Activated T-helper 1 cell treated with anti-CD3 and anti-CD28 coated beads, Interleukin-12 subunit alpha, Interleukin-12 subunit beta, Interleukin-2, Interleukin-4 antibody, amounts not matched to agents 30 ng/mL and 10 ng/mL and 1 ng/mL, durations not matched to agents 14 hours and 24 hours and 36 hours (primary cell): Measurements from ENCODE around the gene INS. TPM values are rescaled to one million over a fixed set of nuclear protein-coding genes. Genes with fewer than 3 reads are reported as not detected.
"Not testable (repeated sequence)": the region's sequence is repeated elsewhere in the genome, so short reads cannot be mapped to it uniquely, and the experiment has no call there.

ENCODE experiments used
- DNase-seq: peaks from one replicate; pipeline ENCODE4 v3.0.0; 2021; ENCODE audit warnings: low spot score
- H3K27ac Mint-ChIP-seq: one replicate; pipeline ENCODE4 v1.8.0; 2021; ENCODE audit warnings: mild to moderate bottlenecking, mixed read lengths
- H3K27me3 Mint-ChIP-seq: one replicate; pipeline ENCODE4 v1.8.0; 2022; ENCODE audit warnings: mild to moderate bottlenecking, moderate library complexity, mixed read lengths; ENCODE audit not compliant: insufficient read depth
- H3K36me3 Mint-ChIP-seq: one replicate; pipeline ENCODE4 v1.8.0; 2021; ENCODE audit warnings: low read depth, mixed read lengths
- H3K4me1 Mint-ChIP-seq: one replicate; pipeline ENCODE4 v1.8.0; 2021; ENCODE audit warnings: low read depth, mixed read lengths
- H3K4me3 Mint-ChIP-seq: one replicate; pipeline ENCODE4 v1.8.0; 2021; ENCODE audit warnings: mild to moderate bottlenecking, moderate library complexity, mixed read lengths
- H3K9me3 Mint-ChIP-seq: one replicate; pipeline ENCODE4 v1.8.0; 2021; ENCODE audit warnings: mixed read lengths
- intact Hi-C: fragments of 100-400 bp; cut with micrococcal nuclease; formaldehyde crosslinking; loops from one replicate; pipeline ENCODE4 v1.15.1; 2024
- total RNA-seq: library from RNA; stranded (reverse); gene quantifications from 2 replicates; pipeline ENCODE4 v1.2.3, GENCODE V29; 2022

INS gene
- total RNA-seq, 1 donor from 2014 or later, result not detected

DNA sequence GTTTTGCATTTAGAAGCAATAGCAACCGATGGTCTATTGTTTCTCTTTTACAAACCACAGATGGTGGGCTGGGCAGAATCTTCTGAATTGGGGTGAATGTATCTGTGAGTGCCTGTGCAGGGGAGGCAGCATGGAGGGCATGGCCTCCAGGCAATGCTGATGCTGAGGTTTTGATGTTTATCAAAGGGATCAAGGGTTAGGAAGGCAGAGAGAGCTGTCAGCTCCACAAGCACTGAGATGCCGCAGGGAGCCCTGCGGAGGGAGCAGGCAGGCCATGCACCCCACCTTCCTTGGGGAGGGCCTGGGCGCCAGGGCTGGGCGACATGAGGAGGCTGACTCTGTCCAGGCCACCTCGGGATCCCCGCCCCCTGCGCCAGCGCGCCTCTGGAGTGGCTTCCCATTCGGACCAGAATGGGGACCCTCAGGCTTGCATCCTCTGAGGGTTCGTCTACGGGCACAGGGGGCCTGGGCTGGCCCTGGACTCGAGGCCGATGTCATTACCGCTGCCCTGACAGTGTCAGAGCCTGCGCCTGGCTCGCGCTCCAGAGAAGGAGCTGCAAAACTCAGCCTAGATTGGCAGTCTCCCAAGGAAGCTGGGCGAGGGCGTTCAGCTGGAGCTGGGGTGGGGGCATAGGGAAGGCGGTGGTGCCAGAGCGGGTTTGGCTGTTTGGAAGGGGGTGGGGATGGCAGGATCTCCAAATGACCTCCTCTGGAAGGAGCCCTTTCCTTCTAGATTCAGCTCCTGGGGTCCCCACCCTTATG is 24.5 kb upstream of the INS start:
- Mint-ChIP-seq H3K27ac (no peak overlapping the region), H3K4me1 (no peaks in the 10 kb centered on the region), H3K9me3 (no peaks in the 10 kb centered on the region), H3K36me3 (no peaks in the 10 kb centered on the region), H3K4me3 (no peak overlapping the region), H3K27me3 (peaks cover 7% of the 10 kb centered on the region)
- intact Hi-C loops, result loop anchor here (1.0 kb wide), 1 partner anchor 235 kb away; no protein-coding TSS in a partner anchor
- DNase-seq, result no peak

DNA sequence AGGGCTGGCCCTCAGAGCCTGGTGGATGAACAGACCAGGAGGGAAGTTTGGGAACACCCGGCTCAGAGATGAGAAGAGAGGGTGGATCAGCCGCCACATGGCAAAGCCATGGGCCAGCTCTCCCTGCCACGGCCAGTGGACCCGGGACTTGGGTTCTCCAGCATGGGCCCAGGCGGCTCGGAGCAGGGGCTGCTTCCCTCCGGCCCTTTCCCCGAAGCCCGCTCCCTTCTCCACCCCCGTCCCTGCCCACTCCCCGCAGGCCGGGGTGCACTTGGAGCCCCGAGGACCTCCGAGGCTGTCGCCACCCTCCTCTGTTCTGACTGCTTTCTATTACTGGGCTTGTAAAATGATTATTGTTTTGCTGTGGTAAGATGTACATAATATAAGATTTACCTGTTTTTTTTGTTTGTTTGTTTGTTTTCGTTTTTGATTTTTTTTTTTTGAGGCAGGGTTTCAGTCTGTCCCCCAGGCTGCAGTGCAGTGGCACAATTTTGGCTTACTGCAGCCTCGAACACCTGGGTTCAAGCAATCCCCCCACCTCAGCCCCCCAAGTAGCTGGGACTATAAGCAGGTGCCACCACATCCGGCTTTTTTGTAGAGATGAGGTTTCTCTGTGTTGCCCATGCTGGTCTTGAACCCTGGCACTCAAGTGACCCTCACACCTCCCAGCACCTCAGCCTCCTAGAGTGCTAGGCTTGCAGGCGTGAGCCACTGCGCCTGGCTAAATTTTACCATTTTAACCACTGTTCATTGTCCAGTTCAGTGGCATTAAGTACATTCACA is 21.9 kb upstream of the INS start:
- intact Hi-C loops, result no loop called here
- no peaks in the 10 kb centered on the region for H3K9me3 Mint-ChIP-seq
- H3K4me3 Mint-ChIP-seq, result no peak overlapping the region
- H3K4me1 Mint-ChIP-seq, result no peaks in the 10 kb centered on the region
- peaks cover 5% of the 10 kb centered on the region for H3K27me3 Mint-ChIP-seq
- no peak overlapping the region for H3K27ac Mint-ChIP-seq
- no peaks in the 10 kb centered on the region for H3K36me3 Mint-ChIP-seq
- no peak for DNase-seq

GRCh38 chr11:2182075-2182474 is 21.1 kb upstream of the INS start:
- Mint-ChIP-seq H3K4me1 (no peaks in the 10 kb centered on the region), H3K4me3 (no peak overlapping the region), H3K27ac (no peak overlapping the region), H3K27me3 (peaks cover 5% of the 10 kb centered on the region), H3K9me3 (no peaks in the 10 kb centered on the region), H3K36me3 (no peaks in the 10 kb centered on the region)
- no peak for DNase-seq
- intact Hi-C loops, result no loop called here

- H3K36me3 Mint-ChIP-seq, result no peaks in the 10 kb centered on the region
- no peak overlapping the region for H3K27ac Mint-ChIP-seq
- peaks cover 5% of the 10 kb centered on the region for H3K27me3 Mint-ChIP-seq
- intact Hi-C loops, result no loop called here
- DNase-seq, result no peak
- H3K4me3 Mint-ChIP-seq, result no peak overlapping the region
- H3K9me3 Mint-ChIP-seq, result no peaks in the 10 kb centered on the region
- H3K4me1 Mint-ChIP-seq, result no peaks in the 10 kb centered on the region
Measured at GRCh38 chr11:2180789-2181370, 19.9 kb upstream of the INS start.

DNA sequence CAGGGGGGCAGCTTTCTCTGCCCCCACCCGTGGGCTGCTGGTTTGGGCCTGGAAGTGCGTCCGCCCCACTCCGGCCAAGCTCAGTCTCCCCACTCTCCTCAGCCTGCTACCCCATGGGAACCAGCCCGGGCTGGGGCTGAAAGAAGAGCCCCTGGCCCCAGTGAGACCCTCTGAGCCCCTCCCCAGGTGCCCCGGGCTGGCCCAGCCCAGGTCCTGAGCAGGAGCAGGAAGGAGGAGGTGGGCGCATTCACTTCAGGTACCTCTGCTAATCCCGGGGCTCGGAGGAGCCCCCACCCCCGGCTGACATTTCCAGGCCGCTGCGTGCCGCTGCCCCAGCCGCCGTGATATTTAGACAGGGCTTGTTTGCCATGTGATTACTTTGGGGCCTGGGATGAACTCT is 19.3 kb upstream of the INS start:
- Mint-ChIP-seq H3K4me3 (no peak overlapping the region), H3K27me3 (peaks cover 5% of the 10 kb centered on the region), H3K4me1 (no peaks in the 10 kb centered on the region), H3K9me3 (no peaks in the 10 kb centered on the region), H3K27ac (no peak overlapping the region), H3K36me3 (no peaks in the 10 kb centered on the region)
- intact Hi-C loops, result no loop called here
- DNase-seq, result no peak

DNA sequence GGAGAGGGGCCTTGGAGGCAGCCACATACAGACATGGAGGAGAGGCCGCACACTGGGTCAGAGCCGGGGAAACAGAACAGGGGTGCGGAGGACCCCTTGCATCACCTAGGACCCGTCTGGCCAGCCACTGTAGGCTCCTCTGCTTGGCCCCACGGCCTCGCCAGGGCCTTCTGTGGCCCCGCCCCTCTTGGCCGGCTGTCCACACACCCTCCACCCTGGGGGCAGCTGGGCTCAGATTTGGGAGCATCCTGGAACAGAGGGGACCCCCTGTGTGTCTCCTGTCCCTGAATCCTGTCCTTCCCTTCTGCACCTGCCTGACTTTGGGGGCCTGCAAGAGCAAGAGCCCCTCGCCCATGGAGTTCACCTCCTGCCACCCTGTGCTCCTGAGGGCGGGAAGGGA is 18.5 kb upstream of the INS start:
- Mint-ChIP-seq H3K27ac (no peak overlapping the region), H3K9me3 (no peaks in the 10 kb centered on the region), H3K4me1 (no peaks in the 10 kb centered on the region), H3K36me3 (no peaks in the 10 kb centered on the region), H3K4me3 (no peak overlapping the region), H3K27me3 (peaks cover 2% of the 10 kb centered on the region)
- intact Hi-C loops, result no loop called here
- DNase-seq, result no peak

- Mint-ChIP-seq H3K9me3 (no peaks in the 10 kb centered on the region), H3K27ac (no peak overlapping the region), H3K27me3 (peaks cover 2% of the 10 kb centered on the region), H3K4me3 (no peak overlapping the region), H3K36me3 (no peaks in the 10 kb centered on the region), H3K4me1 (no peaks in the 10 kb centered on the region)
- intact Hi-C loops, result no loop called here
- DNase-seq, result no peak
Measured at GRCh38 chr11:2178906-2179494, 18.0 kb upstream of the INS start.

GRCh38 chr11:2178055-2178773 is 17.2 kb upstream of the INS start:
- H3K27ac Mint-ChIP-seq, H3K4me1 Mint-ChIP-seq, intact Hi-C loops: not testable (repeated sequence)

GRCh38 chr11:2177076-2177475 is 16.1 kb upstream of the INS start:
- Mint-ChIP-seq H3K4me1 (no peaks in the 10 kb centered on the region), H3K27ac (no peak overlapping the region), H3K27me3 (no peaks in the 10 kb centered on the region), H3K4me3 (no peak overlapping the region), H3K9me3 (no peaks in the 10 kb centered on the region), H3K36me3 (no peaks in the 10 kb centered on the region)
- DNase-seq, result no peak
- intact Hi-C loops, result no loop called here

More at GRCh38 chr11:2178055-2178773, 17.2 kb upstream of the INS start:
- not testable (repeated sequence) for H3K9me3 Mint-ChIP-seq, H3K4me3 Mint-ChIP-seq, DNase-seq, H3K27me3 Mint-ChIP-seq, H3K36me3 Mint-ChIP-seq

DNA sequence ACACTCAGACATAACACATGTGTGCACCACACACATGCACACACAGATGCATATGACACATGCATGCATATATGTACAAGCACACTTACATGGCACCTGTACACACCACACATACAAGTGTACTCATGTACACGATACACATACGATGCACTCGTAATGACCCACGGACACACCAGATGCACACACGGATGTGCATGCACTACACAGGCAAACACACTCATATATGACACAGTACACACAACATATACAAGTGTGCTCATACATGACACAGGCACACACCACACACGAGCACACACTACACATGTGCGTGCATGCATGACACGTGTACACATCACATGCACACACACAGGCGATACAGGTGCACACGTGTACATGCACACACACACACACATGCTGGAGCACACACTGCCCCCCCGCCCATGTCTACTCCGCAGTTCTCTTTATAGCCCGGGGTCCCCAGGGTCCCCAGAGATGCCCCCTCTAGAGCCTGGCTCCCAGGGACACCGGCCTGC is 15.4 kb upstream of the INS start:
- Mint-ChIP-seq H3K36me3 (no peaks in the 10 kb centered on the region), H3K4me3 (no peak overlapping the region), H3K27me3 (no peaks in the 10 kb centered on the region), H3K4me1 (no peaks in the 10 kb centered on the region), H3K9me3 (no peaks in the 10 kb centered on the region), H3K27ac (no peak overlapping the region)
- no peak for DNase-seq
- intact Hi-C loops, result no loop called here

DNA sequence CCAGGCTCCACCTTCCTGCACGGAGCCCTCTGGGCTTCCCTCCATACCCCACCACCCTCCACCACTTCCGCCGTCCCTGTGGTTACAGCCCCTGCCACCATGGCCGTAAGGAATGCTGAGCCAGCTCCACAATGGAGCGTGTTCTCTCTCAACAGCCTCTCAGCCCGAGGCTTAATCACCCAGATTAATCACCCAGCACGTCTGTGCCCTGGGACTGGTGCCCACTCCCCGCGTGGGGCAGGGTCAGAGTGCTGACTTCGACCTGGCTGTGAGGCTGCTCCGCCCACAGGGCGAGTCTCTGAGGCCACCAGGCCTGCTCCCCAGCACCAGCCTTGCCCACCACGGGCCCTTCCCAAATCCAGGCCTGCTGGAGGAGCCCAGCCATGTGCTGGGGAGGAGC is 14.7 kb upstream of the INS start:
- no peaks in the 10 kb centered on the region for H3K9me3 Mint-ChIP-seq
- no peaks in the 10 kb centered on the region for H3K4me1 Mint-ChIP-seq
- H3K4me3 Mint-ChIP-seq, result no peak overlapping the region

GRCh38 chr11:2174361-2174760 is 13.4 kb upstream of the INS start:
- no peaks in the 10 kb centered on the region for H3K4me1 Mint-ChIP-seq
- DNase-seq, result no peak
- no peak overlapping the region for H3K27ac Mint-ChIP-seq
- no peaks in the 10 kb centered on the region for H3K36me3 Mint-ChIP-seq
- intact Hi-C loops, result no loop called here
- no peak overlapping the region for H3K4me3 Mint-ChIP-seq
- H3K9me3 Mint-ChIP-seq, result no peaks in the 10 kb centered on the region
- no peaks in the 10 kb centered on the region for H3K27me3 Mint-ChIP-seq

More for the DNA sequence above, 14.7 kb upstream of the INS start:
- no peak for DNase-seq
- intact Hi-C loops, result no loop called here
- Mint-ChIP-seq H3K36me3 (no peaks in the 10 kb centered on the region), H3K27me3 (no peaks in the 10 kb centered on the region), H3K27ac (no peak overlapping the region)
